Omental fat pad (tissue), 4 donors: Measurements from ENCODE around the gene ASCL1. TPM values are rescaled to one million over a fixed set of nuclear protein-coding genes. Genes with fewer than 3 reads are reported as not detected.

Experiments used
- ATAC-seq: fragments of 150-250 bp; one replicate; pipeline ENCODE4 v1.9.1; 2016; ENCODE audit warnings: mild to moderate bottlenecking, moderate library complexity; ENCODE audit not compliant: low FRiP score
- DNase-seq: peaks from one replicate; pipeline ENCODE4 v3.0.0-alpha.2; 2019; ENCODE audit warnings: low spot score
- total RNA-seq, 4 donors: library from RNA; depleted of rRNA; stranded (reverse); fragments of >200 nt; gene quantifications; one replicate each; pipeline ENCODE4 v1.1.0, GENCODE V29; 2016
- TF ChIP-seq, protein P1 (sequence below), 3 donors: fragments of 450-650 bp; IDR thresholded peaks; one replicate each; pipeline ENCODE4 v1.5.1; 2016 to 2017; ENCODE audit warnings: antibody characterized with exemption in 3 of 3, mild to moderate bottlenecking in 3 of 3, moderate library complexity in 2 of 3

The ASCL1 gene
- total RNA-seq, 4 donors from 2014 or later: 1.4 TPM; not detected in 3

DNA sequence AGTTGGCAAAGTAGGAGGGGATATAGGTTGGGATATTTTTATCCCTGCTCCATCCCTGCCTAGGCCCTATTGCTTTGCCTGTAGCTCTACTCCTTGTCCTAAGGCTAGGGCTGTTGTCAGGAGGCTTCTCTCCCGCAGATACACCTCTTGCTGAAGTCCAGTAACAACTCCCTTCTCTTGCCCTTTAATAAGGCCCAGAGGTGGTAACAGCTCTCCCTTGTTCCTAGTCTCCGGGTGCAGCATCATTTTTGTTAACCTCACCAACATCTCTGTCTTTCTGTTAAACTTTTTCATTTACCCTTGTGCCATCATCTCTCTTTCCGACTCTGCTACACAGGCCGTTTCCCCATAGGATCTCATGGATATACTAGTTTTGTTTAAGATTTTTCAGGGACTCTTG lies 6.3 kb downstream of the ASCL1 start:
- no peak for DNase-seq
- TF ChIP-seq, protein P1, sequence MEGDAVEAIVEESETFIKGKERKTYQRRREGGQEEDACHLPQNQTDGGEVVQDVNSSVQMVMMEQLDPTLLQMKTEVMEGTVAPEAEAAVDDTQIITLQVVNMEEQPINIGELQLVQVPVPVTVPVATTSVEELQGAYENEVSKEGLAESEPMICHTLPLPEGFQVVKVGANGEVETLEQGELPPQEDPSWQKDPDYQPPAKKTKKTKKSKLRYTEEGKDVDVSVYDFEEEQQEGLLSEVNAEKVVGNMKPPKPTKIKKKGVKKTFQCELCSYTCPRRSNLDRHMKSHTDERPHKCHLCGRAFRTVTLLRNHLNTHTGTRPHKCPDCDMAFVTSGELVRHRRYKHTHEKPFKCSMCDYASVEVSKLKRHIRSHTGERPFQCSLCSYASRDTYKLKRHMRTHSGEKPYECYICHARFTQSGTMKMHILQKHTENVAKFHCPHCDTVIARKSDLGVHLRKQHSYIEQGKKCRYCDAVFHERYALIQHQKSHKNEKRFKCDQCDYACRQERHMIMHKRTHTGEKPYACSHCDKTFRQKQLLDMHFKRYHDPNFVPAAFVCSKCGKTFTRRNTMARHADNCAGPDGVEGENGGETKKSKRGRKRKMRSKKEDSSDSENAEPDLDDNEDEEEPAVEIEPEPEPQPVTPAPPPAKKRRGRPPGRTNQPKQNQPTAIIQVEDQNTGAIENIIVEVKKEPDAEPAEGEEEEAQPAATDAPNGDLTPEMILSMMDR (IDR thresholded peaks at IDR 0.05): no peak
- ATAC-seq: no peak

DNA sequence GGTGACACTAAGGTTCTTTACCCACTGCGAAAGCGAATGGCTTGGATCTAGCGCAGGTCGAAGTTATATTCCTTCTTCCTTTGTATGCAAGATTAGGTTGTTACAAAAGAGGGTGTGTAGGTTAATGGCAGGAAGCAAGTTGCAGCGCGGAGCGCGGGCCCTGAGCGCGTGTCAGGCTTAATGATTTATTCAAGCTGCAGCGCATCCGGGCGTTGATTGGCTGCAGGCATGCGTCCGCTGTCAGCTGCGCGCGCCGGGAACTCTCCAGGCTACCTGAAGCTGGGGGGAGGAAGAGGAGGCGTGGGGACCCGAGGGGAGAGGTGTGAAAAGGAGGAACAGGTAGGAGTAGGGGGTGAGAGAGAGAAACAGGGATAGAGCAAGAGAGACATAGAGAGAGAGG lies 7.4 kb downstream of the ASCL1 start:
- ATAC-seq (no peak), DNase-seq (no peak)
- TF ChIP-seq, protein P1 (IDR thresholded peaks at IDR 0.05): no peak

DNA sequence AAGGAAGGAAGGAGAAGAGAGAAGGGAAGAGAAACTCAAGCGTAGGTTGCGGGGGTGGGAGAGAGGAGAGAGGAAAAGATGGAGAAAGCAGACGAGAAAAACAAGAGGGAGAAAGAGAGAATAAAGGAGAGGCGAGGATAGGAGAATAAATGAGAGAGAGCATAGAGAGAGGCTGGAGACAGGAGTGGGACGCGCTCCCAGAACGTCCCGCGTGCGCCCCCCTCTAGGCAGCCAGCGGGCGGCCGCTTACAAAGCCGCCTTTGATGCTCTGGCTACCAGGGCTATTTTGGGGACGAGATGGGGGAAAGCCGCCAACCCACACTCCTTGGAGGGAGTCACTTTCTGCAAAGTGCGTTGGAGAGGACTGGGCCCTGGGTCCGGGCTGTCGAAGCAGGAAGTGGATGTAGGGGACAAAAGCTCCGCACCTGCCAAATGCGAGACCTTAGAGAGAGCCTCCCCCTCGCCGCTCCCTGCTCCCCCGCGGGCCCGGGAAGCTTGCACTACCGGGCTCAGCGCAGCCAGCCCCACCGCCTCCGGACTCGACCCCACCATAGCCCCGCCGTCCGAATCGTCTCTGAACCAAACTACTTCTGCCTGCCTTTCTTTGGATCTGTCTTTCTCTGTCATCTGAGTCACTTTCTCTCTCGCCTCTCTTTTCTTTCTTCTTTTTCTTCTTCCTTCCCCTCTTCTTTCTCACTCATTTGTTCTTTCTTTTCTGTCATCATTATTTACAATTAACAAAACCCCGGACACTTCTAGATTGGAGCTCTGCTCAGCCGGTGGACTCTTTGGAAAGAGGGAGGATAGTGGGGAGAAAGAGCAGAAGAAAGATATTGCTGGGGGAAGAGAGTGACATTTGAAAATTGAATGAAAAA lies 8.0 kb downstream of the ASCL1 start:
- ATAC-seq (no peak), DNase-seq (no peak)
- TF ChIP-seq, protein P1 (IDR thresholded peaks at IDR 0.05): no peak

DNA sequence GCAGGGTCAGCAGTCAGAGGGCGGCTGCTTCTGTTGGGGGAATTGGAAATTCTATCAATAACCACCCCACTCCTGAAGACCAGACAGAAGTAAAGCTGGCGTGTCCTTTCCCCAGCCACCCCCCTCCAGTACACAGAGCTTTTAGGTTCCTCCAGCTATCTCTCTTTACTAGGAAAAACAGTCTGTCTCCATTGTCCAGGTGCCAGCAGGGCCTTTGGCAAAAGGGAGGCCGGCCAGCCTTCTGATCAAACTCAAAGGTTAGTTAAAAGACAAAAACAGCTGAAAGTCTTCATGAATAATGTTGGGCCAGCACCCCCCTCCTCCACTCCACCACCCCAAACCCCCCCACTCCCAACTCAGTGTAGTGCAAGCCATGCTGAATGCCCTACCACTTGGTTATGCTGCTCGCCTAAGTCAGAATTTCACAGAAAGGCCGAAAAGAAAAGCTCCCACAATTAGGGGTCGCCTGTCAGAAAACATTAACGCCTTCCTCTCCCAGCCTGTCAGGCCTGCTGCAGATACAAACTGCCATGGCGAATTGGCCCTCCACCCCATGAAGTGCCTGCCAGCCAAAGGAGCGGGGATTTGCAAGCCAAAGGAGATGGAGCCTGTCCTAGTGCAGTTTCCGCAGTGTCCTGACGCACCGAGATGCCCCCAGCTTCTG lies 8.9 kb downstream of the ASCL1 start:
- DNase-seq (no peak), ATAC-seq (no peak)
- TF ChIP-seq, protein P1 (IDR thresholded peaks at IDR 0.05): no peak

DNA sequence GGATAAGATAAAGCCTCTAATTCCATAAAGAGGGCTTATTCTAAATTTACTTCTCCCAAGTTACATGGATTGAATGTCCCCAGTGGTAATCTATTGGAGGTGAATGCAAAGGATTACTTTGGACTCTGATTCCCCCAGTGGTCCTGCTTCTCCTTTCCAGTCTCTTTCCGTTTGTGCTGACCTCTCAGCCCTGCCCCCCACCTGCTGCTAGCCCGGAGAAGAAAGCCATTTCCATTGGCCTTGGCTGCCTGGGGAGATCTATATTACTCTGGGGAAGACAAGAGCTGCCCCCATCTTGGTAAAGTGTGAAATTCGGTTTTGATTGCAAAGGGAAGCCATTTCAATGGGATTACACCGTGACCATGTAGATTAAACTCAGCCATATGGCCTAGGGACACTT lies 13.3 kb downstream of the ASCL1 start:
- no peak for DNase-seq
- no peak for ATAC-seq
- TF ChIP-seq, protein P1 (IDR thresholded peaks at IDR 0.05): no peak

DNA sequence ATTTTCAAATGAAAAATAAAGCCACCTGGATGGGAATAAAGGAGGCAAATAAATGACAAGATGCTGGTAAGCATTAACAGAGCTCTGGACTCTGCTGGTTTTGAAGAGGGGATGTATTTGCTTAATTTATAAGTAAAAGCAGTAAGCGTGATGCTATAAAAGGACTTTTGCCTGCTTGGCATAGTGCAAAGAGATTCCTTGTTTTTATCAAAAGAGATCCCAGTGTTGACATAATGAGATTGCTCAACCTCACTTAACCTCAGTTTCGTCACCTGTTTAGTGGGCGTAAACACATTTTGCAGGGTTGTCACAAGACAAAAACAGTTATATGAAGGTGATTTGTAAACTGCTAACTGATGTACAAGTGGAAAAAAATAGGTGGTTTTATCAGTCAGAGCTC lies 13.8 kb downstream of the ASCL1 start:
- TF ChIP-seq, protein P1 (IDR thresholded peaks at IDR 0.05): no peak

More for the DNA sequence above, 13.8 kb downstream of the ASCL1 start:
- ATAC-seq (no peak), DNase-seq (no peak)
